ENCODE results near the gene TANGO2. TPM values are rescaled to one million over a fixed set of nuclear protein-coding genes. Genes with fewer than 3 reads are reported as not detected.

The TANGO2 gene
- total and polyA plus RNA-seq, 9 donors: 11.0 to 17.5 (median 13.3) TPM

DNA sequence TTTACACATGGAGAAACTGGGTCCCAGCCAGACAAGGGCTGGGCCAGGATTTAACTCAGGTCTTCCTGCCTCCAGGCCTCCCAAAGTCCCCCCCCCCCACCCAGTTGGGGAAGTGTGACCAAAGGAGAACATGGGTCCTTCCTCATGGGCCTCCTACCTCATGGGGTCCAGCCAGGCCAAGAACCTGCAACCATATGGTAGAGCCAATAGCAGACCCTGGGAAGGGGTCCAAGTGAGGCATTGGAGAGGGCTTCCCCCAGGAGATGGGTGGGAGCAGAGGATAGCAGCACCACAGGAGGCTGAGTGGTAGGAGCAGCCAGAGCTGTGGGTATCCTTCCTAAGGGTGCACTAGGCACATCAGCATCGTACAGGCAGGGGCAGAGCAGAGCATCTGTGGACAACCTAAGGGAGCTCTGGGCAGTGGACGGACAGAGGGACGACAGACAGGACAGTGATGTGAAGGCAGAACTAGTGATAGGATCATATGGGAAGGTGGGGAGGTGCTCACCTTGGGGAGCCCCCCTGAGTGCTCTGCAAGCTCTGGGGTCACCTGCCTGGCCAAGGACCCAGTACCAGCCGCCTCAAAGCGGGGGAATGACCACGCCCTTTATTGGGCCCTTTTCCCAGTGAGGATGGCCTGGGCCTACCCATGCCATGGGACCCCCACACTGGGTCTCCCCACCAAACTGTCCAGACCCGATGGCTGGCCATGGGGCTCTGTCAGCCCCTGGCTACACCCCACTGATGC is 8.7 kb upstream of the TANGO2 start:
- intact Hi-C loops (cut with DNase I): loop anchor here in 1 of 4 donors (5.0 kb wide), 1 partner anchor 40 kb away; no protein-coding TSS in a partner anchor
- TF ChIP-seq POLR2A (IDR thresholded peaks at IDR 0.05) (no peak), CTCF (IDR thresholded peaks at IDR 0.05) (no peak), EP300 (IDR thresholded peaks at IDR 0.05) (no peak)

GRCh38 chr22:20012741-20013331 is 8.1 kb upstream of the TANGO2 start:
- Histone ChIP-seq H3K4me3 (no peak overlapping the region), H3K4me1 (ENCODE audit: insufficient read depth) (peaks cover 2% of the 10 kb centered on the region), H3K9me3 (no peaks in the 10 kb centered on the region), H3K27me3 (no peaks in the 10 kb centered on the region), H3K27ac (no peak overlapping the region), H3K36me3 (no peaks in the 10 kb centered on the region)
- peak in 1 of 5 donors; percentile 19 for DNase-seq
- TF ChIP-seq POLR2A (IDR thresholded peaks at IDR 0.05) (no peak), EP300 (IDR thresholded peaks at IDR 0.05) (no peak), CTCF (IDR thresholded peaks at IDR 0.05) (no peak)
- intact Hi-C loops (cut with DNase I): loop anchor here in 1 of 4 donors (5.0 kb wide), 1 partner anchor 41 kb away; no protein-coding TSS in a partner anchor
- WGBS, 3 donors: 84 to 94% (median 90%) methylated on average over 10 of the region's 10 CpGs

More for the DNA sequence above, 8.7 kb upstream of the TANGO2 start:
- DNase-seq: peak in 1 of 5 donors; percentile 14
- Histone ChIP-seq H3K27ac (no peak overlapping the region), H3K4me1 (ENCODE audit: insufficient read depth) (peaks cover 2% of the 10 kb centered on the region), H3K4me3 (no peak overlapping the region), H3K27me3 (no peaks in the 10 kb centered on the region), H3K36me3 (no peaks in the 10 kb centered on the region), H3K9me3 (no peaks in the 10 kb centered on the region)
- WGBS, 3 donors: 94 to 98% (median 96%) methylated on average over 7 of the region's 7 CpGs

GRCh38 chr22:20013382-20013871 is 7.5 kb upstream of the TANGO2 start:
- Histone ChIP-seq H3K36me3 (no peaks in the 10 kb centered on the region), H3K27me3 (no peaks in the 10 kb centered on the region), H3K27ac (no peak overlapping the region), H3K9me3 (no peaks in the 10 kb centered on the region), H3K4me1 (ENCODE audit: insufficient read depth) (peaks cover 2% of the 10 kb centered on the region), H3K4me3 (no peak overlapping the region)
- TF ChIP-seq CTCF (IDR thresholded peaks at IDR 0.05): peak; percentile 15 to 76 (median 66)
- no peak for TF ChIP-seq POLR2A (IDR thresholded peaks at IDR 0.05)
- no peak for TF ChIP-seq EP300 (IDR thresholded peaks at IDR 0.05)
- WGBS, 3 donors: 6 to 8% (median 7%) methylated on average over 11 of the region's 11 CpGs
- intact Hi-C loops (cut with DNase I): loop anchor here in 1 of 4 donors (5.0 kb wide), 1 partner anchor 41 kb away; no protein-coding TSS in a partner anchor
- DNase-seq: peak; percentile 51 to 76 (median 67)

DNA sequence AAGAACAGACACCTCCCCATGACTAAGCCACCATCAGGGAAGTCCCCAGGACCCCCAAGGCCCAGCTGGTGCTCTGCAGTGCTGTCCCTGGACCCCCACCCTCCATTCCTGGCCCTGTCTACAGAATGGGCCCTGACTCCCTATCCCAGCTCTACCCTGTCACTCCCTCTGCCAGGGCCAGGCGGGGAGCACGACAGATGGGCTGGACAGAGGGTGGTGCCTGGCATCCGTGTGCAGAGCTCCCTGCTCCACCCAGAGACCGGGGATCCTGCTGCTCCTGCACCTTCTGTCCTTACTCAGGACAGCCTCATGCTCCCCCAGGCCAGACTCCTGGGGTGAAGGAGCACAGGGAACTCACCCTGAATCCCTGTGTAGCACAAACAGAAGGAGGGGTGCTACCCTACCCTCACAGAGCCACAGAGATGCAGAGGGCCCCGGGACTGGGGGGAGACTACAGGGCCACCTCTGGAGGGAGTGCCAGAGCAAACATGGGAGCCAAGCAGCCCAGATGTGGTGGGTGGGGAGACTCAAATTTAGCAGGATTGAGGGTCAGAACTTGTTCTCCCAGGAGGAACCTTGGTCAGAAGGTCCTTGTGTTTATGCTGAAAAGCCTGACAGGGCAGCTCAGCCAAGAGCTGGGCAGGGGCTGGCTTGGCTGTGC is 6.3 kb upstream of the TANGO2 start:
- intact Hi-C loops (cut with DNase I): loop anchor here in 3 of 4 donors (2.0 to 5.0 kb wide), 4 partner anchors 37 to 282 kb away; no protein-coding TSS in a partner anchor
- WGBS, 3 donors: 65 to 82% (median 77%) methylated on average over 5 of the region's 5 CpGs
- no peak for DNase-seq
- Histone ChIP-seq H3K36me3 (no peaks in the 10 kb centered on the region), H3K27ac (no peak overlapping the region), H3K9me3 (no peaks in the 10 kb centered on the region), H3K4me1 (ENCODE audit: insufficient read depth) (peaks cover 2% of the 10 kb centered on the region), H3K4me3 (no peak overlapping the region), H3K27me3 (no peaks in the 10 kb centered on the region)
- no peak for TF ChIP-seq POLR2A (IDR thresholded peaks at IDR 0.05)
- TF ChIP-seq CTCF (IDR thresholded peaks at IDR 0.05): no peak
- TF ChIP-seq EP300 (IDR thresholded peaks at IDR 0.05): no peak
